OCI-LY1 (cell line): ENCODE results near the gene LRFN3.

Source experiments
- CTCF ChIP-seq: fragments of 200-600 bp; sonication (generic), shearing (Covaris generic); IDR thresholded peaks from 2 replicates; pipeline ENCODE4 v1.5.1; 2017; ENCODE audit warnings: mild to moderate bottlenecking, antibody characterized with exemption, low read length, moderate library complexity, mixed read lengths
- EZH2 ChIP-seq: fragments of 200-600 bp; sonication (generic), shearing (Covaris generic); IDR thresholded peaks from 2 replicates; pipeline ENCODE4 v1.8.0; 2017; ENCODE audit warnings: borderline replicate concordance, mixed run types, mild to moderate bottlenecking, antibody characterized with exemption, low read length, moderate library complexity, mixed read lengths

- no peak for TF ChIP-seq EZH2
- no peak for TF ChIP-seq CTCF
These were observed 34.1 kb upstream of the LRFN3 start, which contains the start of gene HCST for GRCh38 chr19:35901854-35902661.
